ENCODE measurements around the gene FYB1. TPM values are rescaled to one million over a fixed set of nuclear protein-coding genes. Genes with fewer than 3 reads are reported as not detected.

Gene FYB1
- total RNA-seq, 1 experiment from 2014 or later = 0.46 TPM

DNA sequence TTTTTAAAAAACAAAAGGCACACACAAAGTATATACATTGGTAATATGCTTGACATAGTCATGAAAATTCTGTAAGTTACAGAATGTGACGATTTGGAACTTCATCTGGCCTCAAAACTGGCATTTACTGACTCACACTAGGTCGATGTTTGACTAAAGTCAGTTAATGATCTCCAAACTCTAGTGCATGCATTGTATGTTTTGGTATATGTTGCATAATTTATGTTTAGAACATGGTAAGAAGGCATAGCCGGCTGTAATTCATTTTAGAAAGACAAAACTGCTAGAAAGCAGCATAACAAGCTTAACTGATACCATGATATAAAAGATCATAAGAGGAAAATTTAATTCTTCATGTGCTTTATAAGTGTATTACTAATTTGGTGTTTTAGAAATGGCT, 86.6 kb downstream of the FYB1 start:
- TF ChIP-seq, protein P1, sequence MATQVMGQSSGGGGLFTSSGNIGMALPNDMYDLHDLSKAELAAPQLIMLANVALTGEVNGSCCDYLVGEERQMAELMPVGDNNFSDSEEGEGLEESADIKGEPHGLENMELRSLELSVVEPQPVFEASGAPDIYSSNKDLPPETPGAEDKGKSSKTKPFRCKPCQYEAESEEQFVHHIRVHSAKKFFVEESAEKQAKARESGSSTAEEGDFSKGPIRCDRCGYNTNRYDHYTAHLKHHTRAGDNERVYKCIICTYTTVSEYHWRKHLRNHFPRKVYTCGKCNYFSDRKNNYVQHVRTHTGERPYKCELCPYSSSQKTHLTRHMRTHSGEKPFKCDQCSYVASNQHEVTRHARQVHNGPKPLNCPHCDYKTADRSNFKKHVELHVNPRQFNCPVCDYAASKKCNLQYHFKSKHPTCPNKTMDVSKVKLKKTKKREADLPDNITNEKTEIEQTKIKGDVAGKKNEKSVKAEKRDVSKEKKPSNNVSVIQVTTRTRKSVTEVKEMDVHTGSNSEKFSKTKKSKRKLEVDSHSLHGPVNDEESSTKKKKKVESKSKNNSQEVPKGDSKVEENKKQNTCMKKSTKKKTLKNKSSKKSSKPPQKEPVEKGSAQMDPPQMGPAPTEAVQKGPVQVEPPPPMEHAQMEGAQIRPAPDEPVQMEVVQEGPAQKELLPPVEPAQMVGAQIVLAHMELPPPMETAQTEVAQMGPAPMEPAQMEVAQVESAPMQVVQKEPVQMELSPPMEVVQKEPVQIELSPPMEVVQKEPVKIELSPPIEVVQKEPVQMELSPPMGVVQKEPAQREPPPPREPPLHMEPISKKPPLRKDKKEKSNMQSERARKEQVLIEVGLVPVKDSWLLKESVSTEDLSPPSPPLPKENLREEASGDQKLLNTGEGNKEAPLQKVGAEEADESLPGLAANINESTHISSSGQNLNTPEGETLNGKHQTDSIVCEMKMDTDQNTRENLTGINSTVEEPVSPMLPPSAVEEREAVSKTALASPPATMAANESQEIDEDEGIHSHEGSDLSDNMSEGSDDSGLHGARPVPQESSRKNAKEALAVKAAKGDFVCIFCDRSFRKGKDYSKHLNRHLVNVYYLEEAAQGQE (IDR thresholded peaks at IDR 0.05; ENCODE audit: insufficient read depth in 1 of 2, low read depth in 2 of 2, low read length in 1 of 2) = no peak
- no peak for TF ChIP-seq SIN3A (IDR thresholded peaks at IDR 0.05; ENCODE audit: borderline replicate concordance, insufficient read depth, low read depth, low read length)
- TF ChIP-seq POLR2AphosphoS5 (IDR thresholded peaks at IDR 0.05; ENCODE audit: low read depth, low read length) = no peak
- no peak for TF ChIP-seq TCF7L2 (IDR thresholded peaks at IDR 0.05; ENCODE audit: low read depth, low read length)
- TF ChIP-seq, protein P2, sequence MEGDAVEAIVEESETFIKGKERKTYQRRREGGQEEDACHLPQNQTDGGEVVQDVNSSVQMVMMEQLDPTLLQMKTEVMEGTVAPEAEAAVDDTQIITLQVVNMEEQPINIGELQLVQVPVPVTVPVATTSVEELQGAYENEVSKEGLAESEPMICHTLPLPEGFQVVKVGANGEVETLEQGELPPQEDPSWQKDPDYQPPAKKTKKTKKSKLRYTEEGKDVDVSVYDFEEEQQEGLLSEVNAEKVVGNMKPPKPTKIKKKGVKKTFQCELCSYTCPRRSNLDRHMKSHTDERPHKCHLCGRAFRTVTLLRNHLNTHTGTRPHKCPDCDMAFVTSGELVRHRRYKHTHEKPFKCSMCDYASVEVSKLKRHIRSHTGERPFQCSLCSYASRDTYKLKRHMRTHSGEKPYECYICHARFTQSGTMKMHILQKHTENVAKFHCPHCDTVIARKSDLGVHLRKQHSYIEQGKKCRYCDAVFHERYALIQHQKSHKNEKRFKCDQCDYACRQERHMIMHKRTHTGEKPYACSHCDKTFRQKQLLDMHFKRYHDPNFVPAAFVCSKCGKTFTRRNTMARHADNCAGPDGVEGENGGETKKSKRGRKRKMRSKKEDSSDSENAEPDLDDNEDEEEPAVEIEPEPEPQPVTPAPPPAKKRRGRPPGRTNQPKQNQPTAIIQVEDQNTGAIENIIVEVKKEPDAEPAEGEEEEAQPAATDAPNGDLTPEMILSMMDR (IDR thresholded peaks at IDR 0.05) = no peak
- no peak for DNase-seq (ENCODE audit: low read depth, low spot score)
- BruUV-seq (replicated peaks) = no TSS peak
- Histone ChIP-seq H3K9me3 (ENCODE audit: control insufficient read depth, insufficient read depth, low read depth, low read length) (no peaks in the 10 kb centered on the region), H3K4me1 (ENCODE audit: control insufficient read depth, insufficient read depth, low read length) (no peaks in the 10 kb centered on the region), H3K27me3 (ENCODE audit: control insufficient read depth, insufficient read depth, low read length) (peaks cover 5% of the 10 kb centered on the region; the same call in 1 of the 2 replicates), H3K4me3 (ENCODE audit: low read depth in 2 of 2, low read length in 2 of 2) (no peak overlapping the region), H3K36me3 (ENCODE audit: control insufficient read depth, insufficient read depth, low read length) (no peaks in the 10 kb centered on the region), H3K27ac (ENCODE audit: low read length) (no peak overlapping the region)
- ChIA-PET POLR2A (no interaction called here), CTCF (no interaction called here)
- intact Hi-C loops (cut with micrococcal nuclease; ENCODE audit: unreplicated experiment) (no loop called here), in situ Hi-C loops (cut with HindIII; ENCODE audit: low pct_unique_long_range_greater_than_20kb, low sequenced_read_pairs) (no loop called here)
- no peak for ATAC-seq

DNA sequence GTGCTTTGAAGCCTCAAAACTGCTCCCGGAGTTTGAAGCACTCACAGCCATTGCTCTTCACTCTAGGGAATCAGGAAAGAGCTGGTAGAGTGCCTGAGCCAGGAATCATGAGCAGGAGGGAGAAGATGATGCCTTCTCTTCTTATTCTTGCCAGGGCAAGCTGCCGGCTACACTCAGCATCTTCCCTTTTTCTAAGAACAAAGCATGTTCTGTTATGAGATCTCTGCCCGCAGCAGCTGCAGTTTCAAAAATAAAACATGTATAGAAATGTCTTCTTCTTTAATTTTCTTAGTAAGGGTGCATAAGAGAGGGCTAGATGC, 87.3 kb downstream of the FYB1 start:
- ATAC-seq (no peak), DNase-seq (ENCODE audit: low read depth, low spot score) (no peak)
- Histone ChIP-seq H3K27me3 (ENCODE audit: control insufficient read depth, insufficient read depth, low read length) (peaks cover 5% of the 10 kb centered on the region; the same call in 1 of the 2 replicates), H3K27ac (ENCODE audit: low read length) (no peak overlapping the region), H3K36me3 (ENCODE audit: control insufficient read depth, insufficient read depth, low read length) (no peaks in the 10 kb centered on the region), H3K4me3 (ENCODE audit: low read depth in 2 of 2, low read length in 2 of 2) (no peak overlapping the region), H3K4me1 (ENCODE audit: control insufficient read depth, insufficient read depth, low read length) (no peaks in the 10 kb centered on the region), H3K9me3 (ENCODE audit: control insufficient read depth, insufficient read depth, low read depth, low read length) (no peaks in the 10 kb centered on the region)
- ChIA-PET CTCF (no interaction called here), POLR2A (no interaction called here)
- no TSS peak for BruUV-seq (replicated peaks)
- in situ Hi-C loops (cut with HindIII; ENCODE audit: low pct_unique_long_range_greater_than_20kb, low sequenced_read_pairs) = no loop called here
- TF ChIP-seq TCF7L2 (IDR thresholded peaks at IDR 0.05; ENCODE audit: low read depth, low read length) (no peak), SIN3A (IDR thresholded peaks at IDR 0.05; ENCODE audit: borderline replicate concordance, insufficient read depth, low read depth, low read length) (no peak), POLR2AphosphoS5 (IDR thresholded peaks at IDR 0.05; ENCODE audit: low read depth, low read length) (no peak)
- TF ChIP-seq, protein P2 (IDR thresholded peaks at IDR 0.05) = no peak
- TF ChIP-seq, protein P1 (IDR thresholded peaks at IDR 0.05; ENCODE audit: insufficient read depth in 1 of 2, low read depth in 2 of 2, low read length in 1 of 2) = no peak
- intact Hi-C loops (cut with micrococcal nuclease; ENCODE audit: unreplicated experiment) = no loop called here

All from Panc1 (cell line).